Central memory CD8-positive, alpha-beta T cell (primary cell): ENCODE data around the gene LTBP2.
"Not testable (repeated sequence)": the region's sequence is repeated elsewhere in the genome, so short reads cannot be mapped to it uniquely, and the experiment has no call there.

Experiments used
- ATAC-seq: fragments of 150-1000 bp; cut with Tn5 transposase; replicated peaks from 2 replicates; pipeline ENCODE4 v1.10.0; 2022; ENCODE audit warnings: mild to moderate bottlenecking, moderate FRiP score, moderate number of reproducible peaks; ENCODE audit not compliant: poor library complexity, severe bottlenecking; ENCODE audit errors: extremely low read depth
- DNase-seq, 2 donors: peaks; one replicate each; pipeline ENCODE4 v3.0.0; 2021; ENCODE audit warnings: low spot score in 2 of 2
- H3K27ac Mint-ChIP-seq: one replicate; pipeline ENCODE4 v1.8.0; 2022; ENCODE audit warnings: low read depth, mild to moderate bottlenecking, moderate library complexity, mixed read lengths
- H3K27me3 Mint-ChIP-seq: one replicate; pipeline ENCODE4 v1.8.0; 2022; ENCODE audit warnings: mixed read lengths
- H3K36me3 Mint-ChIP-seq: one replicate; pipeline ENCODE4 v1.8.0; 2022; ENCODE audit warnings: mild to moderate bottlenecking, moderate library complexity, mixed read lengths; ENCODE audit not compliant: insufficient read depth
- H3K4me1 Mint-ChIP-seq: one replicate; pipeline ENCODE4 v1.8.0; 2022; ENCODE audit warnings: mixed read lengths
- H3K4me3 Mint-ChIP-seq: one replicate; pipeline ENCODE4 v1.8.0; 2022; ENCODE audit warnings: mild to moderate bottlenecking, moderate library complexity, mixed read lengths
- H3K9me3 Mint-ChIP-seq: one replicate; pipeline ENCODE4 v1.8.0; 2022; ENCODE audit warnings: mixed read lengths

LTBP2 gene

GRCh38 chr14:74464785-74465184 is 147.3 kb downstream of the LTBP2 start:
- no peaks in the 10 kb centered on the region for H3K36me3 Mint-ChIP-seq
- H3K4me3 Mint-ChIP-seq, result no peak overlapping the region
- ATAC-seq (no peak), DNase-seq (no peak)
- H3K27me3 Mint-ChIP-seq, result peaks cover 35% of the 10 kb centered on the region
- H3K4me1 Mint-ChIP-seq, result no peaks in the 10 kb centered on the region
- no peak overlapping the region for H3K27ac Mint-ChIP-seq
- H3K9me3 Mint-ChIP-seq, result no peaks in the 10 kb centered on the region

- H3K9me3 Mint-ChIP-seq, result no peaks in the 10 kb centered on the region
- DNase-seq (no peak), ATAC-seq (no peak)
- no peak overlapping the region for H3K4me3 Mint-ChIP-seq
- no peaks in the 10 kb centered on the region for H3K4me1 Mint-ChIP-seq
- H3K27ac Mint-ChIP-seq, result no peak overlapping the region
- no peaks in the 10 kb centered on the region for H3K36me3 Mint-ChIP-seq
- H3K27me3 Mint-ChIP-seq, result peaks cover 38% of the 10 kb centered on the region
These were observed 148.3 kb downstream of the LTBP2 start for GRCh38 chr14:74463697-74464096.

- Mint-ChIP-seq H3K4me3 (no peak overlapping the region), H3K27me3 (peaks cover 38% of the 10 kb centered on the region), H3K27ac (no peak overlapping the region), H3K36me3 (no peaks in the 10 kb centered on the region), H3K9me3 (no peaks in the 10 kb centered on the region), H3K4me1 (no peaks in the 10 kb centered on the region)
- no peak for DNase-seq
- ATAC-seq, result no peak
These were observed 149.0 kb downstream of the LTBP2 start for GRCh38 chr14:74462993-74463392.

GRCh38 chr14:74459976-74460375 is 152.1 kb downstream of the LTBP2 start:
- Mint-ChIP-seq H3K4me3 (no peak overlapping the region), H3K27ac (no peak overlapping the region), H3K36me3 (no peaks in the 10 kb centered on the region), H3K27me3 (peaks cover 65% of the 10 kb centered on the region), H3K9me3 (no peaks in the 10 kb centered on the region), H3K4me1 (no peaks in the 10 kb centered on the region)
- no peak for ATAC-seq
- DNase-seq, result no peak

- ATAC-seq, result no peak
- Mint-ChIP-seq H3K9me3 (no peaks in the 10 kb centered on the region), H3K27ac (no peak overlapping the region), H3K27me3 (peaks cover 65% of the 10 kb centered on the region), H3K4me1 (no peaks in the 10 kb centered on the region), H3K36me3 (no peaks in the 10 kb centered on the region), H3K4me3 (no peak overlapping the region)
- no peak for DNase-seq
These were observed 152.6 kb downstream of the LTBP2 start for GRCh38 chr14:74459289-74459946.

- H3K9me3 Mint-ChIP-seq, result no peaks in the 10 kb centered on the region
- no peak for DNase-seq
- H3K27me3 Mint-ChIP-seq, result peaks cover 66% of the 10 kb centered on the region
- no peak overlapping the region for H3K4me3 Mint-ChIP-seq
- no peaks in the 10 kb centered on the region for H3K4me1 Mint-ChIP-seq
- no peak for ATAC-seq
- no peaks in the 10 kb centered on the region for H3K36me3 Mint-ChIP-seq
- no peak overlapping the region for H3K27ac Mint-ChIP-seq
These were observed 154.5 kb downstream of the LTBP2 start for GRCh38 chr14:74457565-74457895.

GRCh38 chr14:74456684-74457564 is 155.1 kb downstream of the LTBP2 start:
- Mint-ChIP-seq H3K27ac (no peak overlapping the region), H3K27me3 (peaks cover 70% of the 10 kb centered on the region), H3K4me1 (no peaks in the 10 kb centered on the region), H3K9me3 (no peaks in the 10 kb centered on the region), H3K36me3 (no peaks in the 10 kb centered on the region), H3K4me3 (no peak overlapping the region)
- DNase-seq (no peak), ATAC-seq (no peak)

- H3K27ac Mint-ChIP-seq, DNase-seq, H3K9me3 Mint-ChIP-seq, H3K4me3 Mint-ChIP-seq, ATAC-seq, H3K4me1 Mint-ChIP-seq, H3K36me3 Mint-ChIP-seq: not testable (repeated sequence)
- H3K27me3 Mint-ChIP-seq, result peaks cover 45% of the 10 kb centered on the region
These were observed 157.6 kb downstream of the LTBP2 start for GRCh38 chr14:74454397-74454796.
